T-helper 22 cell (primary cell): Measurements from ENCODE around the gene KMT2B.

Source experiments
- DNase-seq: peaks from one replicate; pipeline ENCODE4 v3.0.0-alpha.2; 2020; ENCODE audit warnings: low read depth

KMT2B gene

DNA sequence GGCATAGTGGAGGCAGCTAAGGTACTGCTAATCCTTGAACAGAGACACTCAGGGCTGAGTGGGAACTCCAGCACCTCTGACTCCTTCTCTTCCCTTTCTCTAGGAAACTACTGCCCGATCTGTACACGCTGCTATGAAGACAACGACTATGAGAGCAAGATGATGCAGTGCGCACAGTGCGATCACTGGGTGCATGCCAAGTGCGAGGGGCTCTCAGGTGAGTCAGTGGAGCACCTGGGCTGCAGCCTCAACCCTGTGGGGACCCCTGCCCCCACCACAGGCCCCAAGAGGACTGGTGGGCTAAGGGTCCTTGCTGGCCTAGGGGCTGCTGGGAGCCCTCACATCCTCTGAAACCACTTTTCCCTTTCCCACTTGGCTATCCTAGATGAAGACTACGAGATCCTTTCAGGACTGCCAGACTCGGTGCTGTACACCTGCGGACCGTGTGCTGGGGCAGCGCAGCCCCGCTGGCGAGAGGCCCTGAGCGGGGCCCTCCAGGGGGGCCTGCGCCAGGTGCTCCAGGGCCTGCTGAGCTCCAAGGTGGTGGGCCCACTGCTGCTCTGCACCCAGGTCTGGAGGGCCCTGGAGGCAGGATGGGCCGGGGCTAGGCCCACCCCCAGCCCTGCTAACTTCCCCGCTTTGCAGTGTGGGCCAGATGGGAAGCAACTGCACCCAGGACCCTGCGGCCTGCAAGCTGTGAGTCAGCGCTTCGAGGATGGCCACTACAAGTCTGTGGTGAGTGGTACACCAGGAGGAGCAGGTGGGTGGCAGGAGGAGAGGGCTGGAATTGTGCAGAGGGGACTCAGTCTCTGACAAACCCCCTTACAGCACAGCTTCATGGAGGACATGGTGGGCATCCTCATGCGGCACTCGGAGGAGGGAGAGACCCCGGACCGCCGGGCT lies 9.5 kb downstream of the KMT2B start:
- DNase-seq = no peak

DNA sequence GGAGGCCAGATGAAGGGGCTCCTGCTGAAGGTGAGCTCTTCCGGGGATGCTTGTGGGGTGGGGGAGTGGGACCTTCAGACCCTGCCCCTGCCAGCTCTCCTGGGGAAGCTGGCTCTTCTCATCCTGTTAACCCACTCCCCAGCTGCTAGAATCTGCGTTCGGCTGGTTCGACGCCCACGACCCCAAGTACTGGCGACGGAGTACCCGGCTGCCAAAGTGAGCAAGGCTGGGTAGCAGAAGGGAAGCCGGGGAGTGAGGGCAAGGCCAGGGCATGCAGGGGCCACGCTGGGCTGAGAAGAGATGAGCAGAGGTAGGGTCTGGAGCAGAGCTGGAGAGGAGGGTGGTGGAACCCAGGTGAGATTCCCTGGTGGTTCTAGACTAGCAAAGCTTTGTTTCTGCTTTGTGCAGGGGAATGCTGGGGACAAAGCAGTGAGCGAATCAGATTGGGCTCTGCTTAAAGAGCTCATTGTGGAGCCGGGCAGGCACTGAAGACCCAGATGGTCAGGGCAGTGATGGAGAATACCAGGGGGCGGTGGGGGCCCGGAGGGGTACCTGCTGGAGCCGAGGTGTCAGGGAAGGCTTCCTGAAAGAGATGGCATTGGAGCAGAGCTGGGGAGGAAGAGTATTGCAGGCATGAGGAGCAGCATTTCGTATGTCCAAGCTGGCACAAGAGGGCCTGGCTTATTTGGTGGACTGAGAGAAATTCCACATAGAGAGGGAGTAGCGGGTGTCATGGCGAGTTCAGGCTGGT lies 10.3 kb downstream of the KMT2B start:
- DNase-seq = no peak

DNA sequence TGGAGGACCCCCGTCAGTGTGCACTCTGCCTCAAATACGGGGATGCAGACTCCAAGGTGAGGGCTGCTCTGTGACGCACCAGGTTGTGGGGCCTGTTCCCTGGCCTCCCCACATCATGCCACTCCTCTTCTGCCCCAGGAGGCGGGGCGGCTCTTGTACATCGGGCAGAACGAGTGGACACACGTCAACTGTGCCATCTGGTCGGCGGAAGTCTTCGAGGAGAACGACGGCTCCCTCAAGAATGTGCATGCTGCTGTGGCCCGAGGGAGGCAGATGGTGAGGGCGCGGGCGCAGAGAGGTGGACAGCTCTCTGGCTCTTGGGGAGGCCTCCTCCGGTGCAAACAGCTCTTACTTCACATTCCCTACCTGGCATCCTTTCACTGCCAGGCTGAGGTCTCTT lies 11.2 kb downstream of the KMT2B start:
- no peak for DNase-seq

DNA sequence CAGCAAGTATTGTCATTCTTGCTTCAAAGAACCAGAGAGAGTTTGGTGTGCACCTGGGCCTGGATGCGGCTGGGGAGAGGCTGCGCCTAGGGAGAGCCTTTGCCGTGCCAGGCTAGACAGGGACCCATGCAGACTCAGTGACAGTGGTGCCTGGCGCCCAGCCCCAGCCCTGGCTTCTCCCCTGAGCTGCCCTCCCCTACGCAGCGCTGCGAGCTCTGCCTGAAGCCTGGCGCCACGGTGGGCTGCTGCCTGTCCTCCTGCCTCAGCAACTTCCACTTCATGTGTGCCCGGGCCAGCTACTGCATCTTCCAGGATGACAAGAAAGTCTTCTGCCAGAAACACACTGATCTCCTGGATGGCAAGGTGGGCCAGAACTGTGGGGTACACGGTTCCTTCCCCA lies 12.0 kb downstream of the KMT2B start:
- DNase-seq = no peak

DNA sequence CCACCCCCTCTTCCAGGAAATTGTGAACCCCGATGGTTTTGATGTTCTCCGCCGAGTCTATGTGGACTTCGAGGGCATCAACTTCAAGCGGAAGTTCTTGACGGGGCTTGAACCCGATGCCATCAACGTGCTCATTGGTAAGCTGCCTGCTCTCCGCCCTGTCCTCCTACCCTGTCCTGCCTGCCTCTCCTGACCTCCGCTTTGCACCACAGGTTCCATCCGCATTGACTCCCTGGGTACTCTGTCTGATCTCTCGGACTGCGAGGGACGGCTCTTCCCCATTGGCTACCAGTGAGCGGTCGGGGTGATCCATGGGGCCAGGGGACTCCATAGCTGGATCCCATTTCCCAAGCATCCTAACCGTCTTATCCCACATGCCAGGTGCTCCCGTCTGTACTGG lies 12.5 kb downstream of the KMT2B start:
- no peak for DNase-seq

DNA sequence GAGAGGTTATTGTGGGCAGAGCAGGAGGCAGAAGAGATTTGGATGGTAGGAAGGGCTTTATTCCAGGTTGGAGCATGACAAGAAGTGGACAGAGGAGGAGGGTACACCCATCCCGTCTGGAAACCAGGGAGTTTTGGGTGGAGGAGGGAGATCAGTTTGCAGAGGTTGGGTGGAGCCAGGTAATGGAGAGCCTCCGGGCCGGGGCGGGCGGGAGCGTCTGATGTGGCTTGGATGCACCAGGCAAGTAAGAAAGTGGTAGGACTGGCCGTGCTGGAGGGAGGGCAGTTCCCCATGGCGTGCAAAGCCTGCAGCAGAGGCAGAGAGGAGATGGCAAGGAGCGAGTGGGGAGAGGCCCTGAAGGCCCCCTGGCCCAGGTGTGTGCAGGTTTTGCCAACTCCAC lies 13.6 kb downstream of the KMT2B start:
- no peak for DNase-seq

DNA sequence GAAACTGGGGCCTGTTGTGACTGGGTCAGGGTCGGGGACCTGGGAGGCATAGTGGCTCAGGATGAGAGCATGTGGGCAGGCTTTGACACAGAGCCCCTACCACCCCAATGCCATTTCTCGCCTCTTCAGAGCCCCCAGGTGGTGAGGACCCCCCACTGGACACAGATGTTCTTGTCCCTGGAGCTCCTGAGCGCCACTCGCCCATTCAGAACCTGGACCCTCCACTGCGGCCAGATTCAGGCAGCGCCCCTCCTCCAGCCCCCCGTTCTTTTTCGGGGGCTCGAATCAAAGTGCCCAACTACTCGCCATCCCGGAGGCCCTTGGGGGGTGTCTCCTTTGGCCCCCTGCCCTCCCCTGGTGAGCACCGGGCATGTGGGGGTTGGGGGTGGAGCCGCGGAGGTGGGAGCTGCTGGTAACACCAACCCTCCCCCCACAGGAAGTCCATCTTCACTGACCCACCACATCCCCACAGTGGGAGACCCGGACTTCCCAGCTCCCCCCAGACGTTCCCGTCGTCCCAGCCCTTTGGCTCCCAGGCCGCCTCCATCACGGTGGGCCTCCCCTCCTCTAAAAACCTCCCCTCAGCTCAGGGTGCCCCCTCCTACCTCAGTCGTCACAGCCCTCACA lies 14.1 kb downstream of the KMT2B start:
- DNase-seq = no peak

DNA sequence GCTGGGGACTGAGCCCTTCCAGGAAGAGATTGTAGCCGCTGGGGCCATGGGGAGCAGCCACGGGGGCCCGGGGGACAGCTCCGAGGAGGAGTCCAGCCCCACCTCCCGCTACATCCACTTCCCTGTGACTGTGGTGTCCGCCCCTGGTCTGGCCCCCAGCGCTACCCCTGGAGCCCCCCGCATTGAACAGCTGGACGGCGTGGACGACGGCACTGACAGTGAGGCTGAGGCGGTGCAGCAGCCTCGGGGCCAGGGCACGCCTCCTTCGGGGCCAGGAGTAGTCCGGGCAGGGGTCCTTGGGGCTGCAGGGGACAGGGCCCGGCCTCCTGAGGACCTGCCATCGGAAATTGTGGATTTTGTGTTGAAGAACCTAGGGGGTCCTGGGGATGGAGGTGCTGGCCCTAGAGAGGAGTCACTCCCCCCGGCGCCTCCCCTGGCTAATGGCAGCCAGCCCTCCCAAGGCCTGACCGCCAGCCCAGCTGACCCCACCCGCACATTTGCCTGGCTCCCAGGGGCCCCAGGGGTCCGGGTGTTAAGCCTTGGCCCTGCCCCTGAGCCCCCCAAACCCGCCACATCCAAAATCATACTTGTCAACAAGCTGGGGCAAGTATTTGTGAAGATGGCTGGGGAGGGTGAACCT lies 14.9 kb downstream of the KMT2B start:
- no peak for DNase-seq

DNA sequence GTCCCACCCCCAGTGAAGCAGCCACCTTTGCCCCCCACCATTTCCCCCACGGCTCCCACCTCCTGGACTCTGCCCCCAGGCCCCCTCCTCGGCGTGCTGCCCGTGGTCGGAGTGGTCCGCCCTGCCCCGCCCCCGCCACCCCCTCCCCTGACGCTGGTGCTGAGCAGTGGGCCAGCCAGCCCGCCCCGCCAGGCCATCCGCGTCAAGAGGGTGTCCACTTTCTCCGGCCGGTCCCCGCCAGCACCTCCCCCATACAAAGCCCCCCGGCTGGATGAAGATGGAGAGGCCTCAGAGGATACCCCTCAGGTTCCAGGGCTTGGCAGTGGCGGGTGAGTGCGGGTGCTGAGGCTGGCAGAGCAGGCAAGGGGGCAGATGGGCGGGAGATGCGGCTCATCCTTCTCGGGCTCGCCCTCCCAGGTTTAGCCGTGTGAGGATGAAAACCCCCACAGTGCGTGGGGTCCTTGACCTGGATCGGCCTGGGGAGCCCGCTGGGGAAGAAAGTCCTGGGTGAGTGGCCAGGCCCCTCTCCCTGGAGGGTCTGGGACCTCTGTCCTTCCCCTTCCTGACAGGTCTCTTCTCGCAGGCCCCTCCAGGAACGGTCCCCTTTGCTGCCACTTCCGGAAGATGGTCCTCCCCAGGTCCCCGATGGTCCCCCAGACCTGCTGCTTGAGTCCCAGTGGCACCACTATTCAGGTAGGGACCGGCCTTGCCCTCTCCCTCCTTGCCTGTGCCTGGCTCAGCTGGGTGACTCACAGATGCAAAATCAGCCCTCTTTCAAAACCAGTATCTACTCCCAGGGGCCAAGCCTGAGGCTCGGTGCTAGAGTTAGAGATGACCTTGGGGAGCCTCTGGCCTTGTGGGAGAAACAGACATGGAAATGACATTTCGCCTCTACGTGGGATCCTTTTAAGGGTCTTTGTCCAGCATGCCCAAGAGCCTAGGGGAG lies 15.7 kb downstream of the KMT2B start:
- no peak for DNase-seq

DNA sequence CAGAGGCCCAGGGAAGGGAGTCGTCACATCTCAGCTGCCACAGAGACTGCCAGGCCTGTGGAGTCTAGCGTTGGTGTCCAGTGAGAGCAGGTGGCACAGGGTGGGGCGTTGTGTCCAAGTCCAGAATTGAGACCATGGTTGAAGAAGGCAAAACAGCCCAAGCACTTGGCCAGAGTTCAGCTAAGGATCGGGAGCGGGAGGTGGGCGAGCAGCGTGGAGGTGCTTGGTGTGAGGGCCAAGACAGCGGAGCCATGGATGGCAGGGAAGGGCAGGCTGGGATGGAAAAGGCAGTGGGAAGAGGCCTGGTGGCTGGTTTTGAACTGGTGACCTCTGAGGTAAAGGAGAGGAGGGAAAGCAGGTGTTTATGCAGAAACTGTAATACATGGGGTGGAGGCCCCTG lies 16.5 kb downstream of the KMT2B start:
- DNase-seq = no peak

DNA sequence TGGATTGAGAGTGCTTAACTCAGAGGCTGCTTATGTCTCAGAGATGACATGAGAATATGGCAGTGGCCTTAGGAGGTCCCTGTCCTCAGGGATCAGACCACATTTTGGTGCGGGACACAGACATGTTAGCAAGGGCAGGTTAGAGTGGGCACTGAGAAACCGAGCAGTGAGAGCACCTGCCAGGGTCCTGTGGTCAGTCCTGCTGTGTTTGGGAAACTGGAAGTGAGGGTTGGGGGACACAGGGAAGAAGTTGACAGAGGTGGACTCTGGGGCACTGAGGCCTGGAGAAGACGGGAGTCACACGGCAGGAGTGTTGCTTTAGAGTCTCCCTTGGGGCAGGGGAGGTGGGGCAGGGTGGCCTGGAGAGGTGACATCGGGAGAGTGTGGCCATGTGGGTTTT lies 17.1 kb downstream of the KMT2B start:
- no peak for DNase-seq

DNA sequence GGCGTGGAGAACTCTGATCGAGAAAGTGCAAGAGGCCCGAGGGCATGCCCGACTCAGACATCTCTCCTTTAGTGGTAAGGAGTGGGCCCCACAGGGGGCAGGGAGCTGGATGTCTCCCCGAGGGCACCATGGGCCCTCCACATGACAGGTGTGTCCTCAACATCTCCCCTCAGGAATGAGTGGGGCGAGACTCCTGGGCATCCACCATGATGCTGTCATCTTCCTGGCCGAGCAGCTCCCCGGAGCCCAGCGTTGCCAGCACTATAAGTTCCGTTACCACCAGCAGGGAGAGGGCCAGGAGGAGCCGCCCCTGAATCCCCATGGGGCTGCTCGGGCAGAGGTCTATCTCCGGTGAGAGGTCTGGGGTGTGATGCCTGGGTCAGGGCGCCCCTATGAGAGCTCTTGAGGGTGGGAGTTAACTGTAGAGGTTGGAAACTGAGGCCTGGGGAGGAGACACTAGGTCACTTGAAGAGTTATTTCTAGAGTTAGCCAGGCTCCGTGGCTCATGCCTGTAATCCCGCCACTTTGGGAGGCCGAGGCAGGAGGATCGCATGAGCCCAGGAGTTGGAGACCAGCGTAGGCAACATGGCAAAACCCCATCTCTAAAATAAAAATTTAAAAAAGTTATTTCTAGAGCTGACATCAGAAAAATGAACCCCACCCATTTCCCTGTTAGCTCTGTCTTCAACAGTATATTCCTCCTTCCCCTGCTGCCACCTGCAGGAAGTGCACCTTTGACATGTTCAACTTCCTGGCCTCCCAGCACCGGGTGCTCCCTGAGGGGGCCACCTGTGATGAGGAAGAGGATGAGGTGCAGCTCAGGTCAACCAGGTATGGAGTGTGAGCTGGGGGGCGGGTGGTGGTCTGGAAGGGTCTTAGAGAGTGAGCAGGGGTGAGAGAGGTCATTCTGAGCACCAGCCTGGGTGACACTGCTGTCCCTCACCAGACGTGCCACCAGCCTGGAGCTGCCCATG lies 19.4 kb downstream of the KMT2B start:
- DNase-seq = no peak

DNA sequence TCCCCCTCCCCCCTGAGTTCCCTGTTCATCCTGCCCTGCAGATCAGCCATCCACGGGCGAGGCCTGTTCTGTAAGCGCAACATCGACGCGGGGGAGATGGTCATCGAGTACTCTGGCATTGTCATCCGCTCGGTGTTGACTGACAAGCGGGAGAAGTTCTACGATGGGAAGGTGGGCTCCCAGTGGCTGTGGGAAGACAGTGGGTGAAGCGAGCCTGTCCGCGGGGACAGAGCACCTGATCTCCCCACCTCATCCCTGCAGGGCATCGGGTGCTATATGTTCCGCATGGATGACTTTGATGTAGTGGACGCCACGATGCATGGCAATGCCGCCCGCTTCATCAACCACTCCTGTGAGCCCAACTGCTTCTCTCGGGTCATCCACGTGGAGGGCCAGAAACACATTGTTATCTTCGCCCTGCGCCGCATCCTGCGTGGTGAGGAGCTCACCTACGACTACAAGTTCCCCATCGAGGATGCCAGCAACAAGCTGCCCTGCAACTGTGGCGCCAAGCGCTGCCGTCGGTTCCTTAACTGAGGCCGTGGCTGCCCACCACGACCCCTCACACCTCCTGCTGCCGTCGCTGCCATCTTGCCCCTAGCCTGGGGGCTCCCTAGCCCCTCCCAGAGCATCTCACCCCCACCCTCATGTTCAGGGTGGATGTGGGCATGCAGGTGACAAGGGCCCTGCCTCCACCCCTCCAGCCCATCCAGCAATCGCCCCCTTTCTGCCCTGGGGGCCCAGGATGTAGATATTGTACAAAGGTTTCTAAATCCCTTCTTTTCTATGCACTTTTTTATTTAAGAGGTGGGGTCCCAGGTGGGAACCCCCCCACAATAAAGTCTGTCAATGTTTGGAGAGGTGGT lies 20.5 kb downstream of the KMT2B start:
- DNase-seq = no peak

DNA sequence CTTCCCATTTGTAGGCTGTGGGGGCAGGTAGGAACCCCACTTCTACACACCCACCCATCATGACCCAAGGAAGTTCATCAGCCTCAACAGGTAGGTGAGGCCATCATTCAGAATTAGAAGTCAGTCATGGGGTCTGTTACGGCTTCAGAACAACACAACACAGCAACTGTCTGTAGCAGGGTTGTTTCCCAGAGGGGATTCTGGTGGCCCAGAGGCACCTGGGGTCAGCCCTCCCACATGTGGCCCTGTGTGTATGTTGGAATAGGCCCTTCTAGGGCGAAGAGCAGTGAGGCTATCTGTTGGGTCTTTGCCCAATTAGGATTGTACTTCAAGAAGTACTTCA lies 21.1 kb downstream of the KMT2B start:
- DNase-seq = no peak

DNA sequence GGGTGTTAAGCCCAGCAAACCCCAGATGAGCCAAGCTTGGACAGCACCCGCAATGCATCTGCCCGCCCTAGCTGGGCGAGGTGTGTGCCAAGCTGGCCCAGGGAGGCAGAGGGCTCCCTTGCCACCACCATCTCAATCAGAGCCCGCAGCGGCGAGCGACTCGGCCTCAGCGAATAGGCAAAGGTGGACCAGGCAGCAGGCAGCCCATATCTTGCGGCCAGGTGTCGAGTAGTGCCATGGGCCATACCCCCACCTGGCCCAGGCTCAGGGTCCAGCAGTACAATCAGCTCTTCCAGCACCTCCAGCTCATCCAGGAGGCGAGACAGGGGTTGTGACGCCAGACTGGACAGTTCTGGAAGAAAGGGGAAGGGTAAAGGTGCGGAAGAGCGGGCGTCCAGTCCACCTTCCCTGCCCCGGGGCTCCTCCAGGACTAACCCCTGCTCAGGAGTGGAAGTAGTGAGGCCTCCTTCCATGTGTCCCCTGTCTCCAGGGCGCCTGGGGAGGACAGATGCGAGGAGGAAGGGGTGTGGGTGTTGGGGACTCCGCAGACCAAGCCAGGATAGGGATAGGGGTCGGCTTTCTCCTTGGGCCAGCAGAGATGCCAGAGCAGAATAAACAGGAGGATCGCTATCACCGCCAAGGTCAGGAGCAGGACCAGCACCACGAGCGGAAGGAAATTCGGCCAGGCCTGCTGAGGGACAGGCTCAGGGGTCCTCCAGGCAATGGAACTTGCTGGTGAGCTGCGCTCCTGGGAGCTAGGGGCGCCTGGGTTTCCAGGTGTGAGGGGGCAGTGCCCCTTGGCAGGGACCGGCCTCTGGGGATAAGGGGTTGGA lies 21.7 kb downstream of the KMT2B start:
- no peak for DNase-seq

DNA sequence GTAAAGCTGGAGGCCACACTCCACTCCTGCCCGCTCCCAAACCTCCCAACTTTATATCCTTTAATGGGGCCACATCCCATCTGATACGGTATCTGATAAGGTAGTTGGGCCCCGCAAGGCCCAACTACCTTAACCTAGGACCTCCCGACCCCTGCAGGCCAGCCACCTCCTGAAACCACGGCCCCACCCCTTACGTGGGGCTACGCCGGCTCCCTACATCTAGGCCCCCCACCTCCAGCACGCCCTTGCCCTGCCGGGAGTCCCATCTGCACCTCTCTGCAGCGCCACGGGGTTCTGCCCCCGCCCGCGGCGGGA lies 22.3 kb downstream of the KMT2B start:
- DNase-seq = no peak

DNA sequence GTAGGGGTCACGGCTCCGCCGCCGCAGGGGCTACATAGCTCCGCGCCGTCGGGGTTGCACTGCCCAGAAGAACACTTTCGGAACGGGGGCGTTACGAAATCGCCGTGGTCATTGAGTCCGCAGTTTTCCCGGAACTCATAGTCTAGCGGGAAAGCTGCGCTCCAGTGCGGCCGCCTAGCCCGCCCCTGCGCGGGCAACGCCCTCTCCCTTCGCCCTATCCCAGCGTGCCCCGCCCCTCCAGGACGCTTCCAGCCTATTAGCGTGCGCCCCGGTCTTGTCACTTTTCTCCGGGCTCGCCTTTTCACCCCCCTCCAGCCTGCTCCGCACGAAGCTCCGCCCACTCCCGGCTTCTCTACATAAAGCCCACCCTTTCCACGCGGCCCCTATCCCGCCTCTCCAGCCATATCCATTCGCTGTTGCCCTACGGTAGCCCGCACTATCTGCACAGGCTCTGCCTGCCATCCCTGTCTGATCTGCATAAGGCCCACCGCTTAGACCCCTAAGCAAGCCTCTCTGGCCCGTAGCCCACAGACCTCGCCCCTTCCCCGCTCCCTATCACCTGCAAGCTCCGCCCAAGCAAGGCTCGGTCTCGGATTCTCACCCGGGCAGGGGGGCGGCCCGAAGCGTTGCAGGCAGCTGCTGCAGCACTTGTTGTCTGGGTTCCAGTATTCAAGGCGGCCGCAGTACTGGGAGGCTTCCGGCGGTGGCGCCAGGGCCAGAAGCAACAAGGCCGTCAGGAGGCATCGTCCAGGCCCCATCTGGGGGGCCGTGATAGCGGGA lies 22.8 kb downstream of the KMT2B start:
- DNase-seq = peak; percentile 93

DNA sequence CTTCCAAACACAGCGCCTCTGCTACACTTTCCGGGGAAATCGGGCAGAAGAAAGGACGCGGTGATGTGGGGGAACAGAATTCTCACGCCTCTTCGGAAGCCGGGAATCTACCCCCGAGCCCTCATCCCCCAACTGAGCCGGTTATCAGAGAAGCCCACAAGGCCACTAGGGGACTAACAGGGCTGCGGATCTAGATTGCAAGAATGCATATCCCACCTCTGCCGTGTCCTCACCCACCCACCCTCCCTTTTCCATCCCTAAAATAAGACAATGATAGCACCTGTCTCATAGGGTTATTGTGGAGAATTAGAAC lies 23.4 kb downstream of the KMT2B start:
- no peak for DNase-seq
